Fibroblast of mammary gland (primary cell): ENCODE data around the gene MMP15.

Experiments used
- DNase-seq: peaks from one replicate; pipeline ENCODE4 v3.0.0-alpha.2; 2010; ENCODE audit warnings: low read depth
- H3K4me3 ChIP-seq: 2 replicates; pipeline ENCODE4 v1.5.1; 2011; ENCODE audit warnings: low read depth, mild to moderate bottlenecking, low read length, moderate library complexity; ENCODE audit not compliant: control insufficient read depth
- CTCF ChIP-seq: conservative IDR thresholded peaks from 2 replicates; pipeline ENCODE4 v1.5.1; 2011; ENCODE audit warnings: low read depth, low read length, inconsistent platforms; ENCODE audit not compliant: control insufficient read depth, insufficient read depth

Gene MMP15

GRCh38 chr16:58019866-58020538 lies 5.6 kb upstream of the MMP15 start:
- TF ChIP-seq CTCF: no peak
- DNase-seq: no peak
- H3K4me3 ChIP-seq: no peak overlapping the region

GRCh38 chr16:58020628-58021521 lies 4.7 kb upstream of the MMP15 start:
- TF ChIP-seq CTCF: peak; percentile 81
- peak; percentile 46 for DNase-seq
- H3K4me3 ChIP-seq: no peak overlapping the region

GRCh38 chr16:58021661-58022551 lies 3.6 kb upstream of the MMP15 start:
- TF ChIP-seq CTCF: no peak
- DNase-seq: peak; percentile 75
- no peak overlapping the region for H3K4me3 ChIP-seq

GRCh38 chr16:58022601-58023371 lies 2.8 kb upstream of the MMP15 start:
- no peak for TF ChIP-seq CTCF
- peak; percentile 76 for DNase-seq

GRCh38 chr16:58024486-58025350 lies 836 bp upstream of the MMP15 start:
- no peak for DNase-seq
- peak overlapping the region; percentile 41 for H3K4me3 ChIP-seq
- no peak for TF ChIP-seq CTCF

More at GRCh38 chr16:58022601-58023371, 2.8 kb upstream of the MMP15 start:
- H3K4me3 ChIP-seq: no peak overlapping the region
